CD4-positive, alpha-beta T cell treated with Interferon gamma for 1 hour (primary cell): ENCODE measurements around the gene SNX14.
A peak's percentile ranks its signal among the peaks of the same experiment; 100 is the strongest.
"Not testable (repeated sequence)": the region's sequence is repeated elsewhere in the genome, so short reads cannot be mapped to it uniquely, and the experiment has no call there.

Experiments used
- DNase-seq: peaks from one replicate; pipeline ENCODE4 v3.0.0-alpha.2; 2020

The SNX14 gene

DNA sequence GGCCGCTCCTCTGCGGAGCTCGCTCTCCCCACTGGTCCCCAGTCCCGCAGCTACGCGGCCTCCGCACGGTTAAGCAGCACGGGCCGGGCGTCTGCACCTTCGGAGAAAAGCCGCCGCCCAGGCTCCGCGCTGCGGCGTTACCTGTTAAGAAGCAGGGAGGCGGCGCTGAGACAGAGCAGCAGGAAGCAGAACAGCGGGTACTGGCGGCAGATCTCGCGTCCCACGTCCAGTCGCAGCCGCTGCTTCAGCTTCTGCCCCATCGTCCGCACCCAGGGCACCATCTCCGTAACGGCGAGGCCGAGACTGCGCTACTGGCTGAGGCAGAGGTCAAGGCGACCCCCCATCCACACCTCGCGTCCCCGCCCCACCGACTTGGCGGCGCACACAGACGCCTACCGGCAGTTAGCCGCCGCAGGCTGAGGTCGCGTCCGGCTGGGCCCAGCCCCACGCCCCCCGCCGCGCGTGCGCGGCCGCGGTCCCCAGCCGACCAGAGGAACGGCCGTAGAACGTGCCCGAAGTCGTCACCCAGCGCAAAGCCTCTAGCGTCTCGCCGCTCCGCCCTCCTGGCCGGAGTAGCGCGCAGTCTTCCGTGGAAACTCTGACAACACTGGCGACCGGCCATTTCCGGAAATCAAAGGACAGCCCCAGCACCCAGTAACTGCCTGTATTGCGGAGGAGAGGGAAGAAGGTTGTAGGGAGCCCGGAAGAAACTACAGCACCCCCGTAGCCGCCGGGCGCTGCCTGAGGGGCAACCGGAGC is at the start of gene SNX14:
Gene SNX14, minus strand, starts transcription at position 421 of the 759 bp plus-strand sequence. Its CDS starts 140 bp downstream, at position 281.
- peak; percentile 85 for DNase-seq

GRCh38 chr6:85642774-85643536 is 49.3 kb upstream of the SNX14 start, which contains the start of gene SYNCRIP:
Gene SYNCRIP (minus strand): TSS chr6:85642886. CDS start chr6:85641439, 1,447 bp downstream.
- peak; percentile 98 for DNase-seq

GRCh38 chr6:85641897-85642773 is 48.5 kb upstream of the SNX14 start:
- DNase-seq, result peak; percentile 43

DNA sequence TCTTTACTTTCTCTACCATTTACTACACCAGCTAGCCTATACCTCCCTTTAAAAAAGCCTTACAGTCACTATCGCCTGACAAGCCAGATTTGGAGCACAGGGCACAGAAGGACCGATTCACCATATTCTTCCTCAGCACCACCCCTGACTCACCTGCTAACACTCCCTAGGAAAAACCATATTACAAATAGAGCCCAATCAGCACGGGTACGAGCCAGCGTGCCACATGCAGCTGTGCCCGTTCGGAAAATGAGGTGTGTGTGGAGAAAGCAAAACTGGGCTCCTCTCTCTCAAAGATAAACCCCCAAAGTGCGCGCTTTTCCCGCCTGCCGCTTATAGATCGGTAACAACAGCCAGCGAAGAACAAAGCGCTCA is 47.9 kb upstream of the SNX14 start:
- DNase-seq, result no peak

DNA sequence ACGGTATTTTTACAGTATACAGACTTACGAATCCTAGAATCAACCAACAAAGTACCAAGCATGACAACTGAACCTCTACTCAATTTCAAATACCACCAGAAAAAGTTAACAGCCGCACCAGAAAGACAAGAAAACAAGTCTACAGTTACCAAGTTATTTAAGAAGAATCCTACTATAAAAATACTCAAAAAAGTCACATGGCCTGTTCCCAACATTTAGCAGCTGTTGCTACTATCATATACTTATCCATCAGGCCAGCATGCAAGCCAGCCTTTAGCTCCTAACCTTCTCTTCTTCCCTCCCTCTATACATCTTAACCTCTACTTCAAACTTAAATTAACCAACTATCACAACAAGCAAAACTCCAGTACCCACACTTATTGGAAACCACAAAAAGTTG is 47.2 kb upstream of the SNX14 start:
- no peak for DNase-seq

DNA sequence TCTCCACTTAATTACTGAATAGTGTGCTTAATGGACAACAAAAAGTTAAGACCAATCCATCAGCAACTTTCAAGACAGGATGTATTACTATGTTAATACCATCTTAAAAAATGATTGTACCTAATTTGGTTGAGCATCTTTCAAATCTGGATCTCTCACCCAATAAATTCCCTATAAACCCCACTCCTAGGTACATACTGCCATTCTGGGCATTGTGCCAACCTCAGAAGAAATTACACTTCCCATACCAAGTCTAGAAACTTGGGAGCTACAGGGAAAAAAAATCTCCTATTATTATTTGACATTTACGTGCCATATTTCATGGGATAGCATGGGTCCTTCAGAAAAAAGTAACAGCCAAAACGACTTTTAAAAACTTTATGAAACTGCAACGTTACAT is 43.9 kb upstream of the SNX14 start:
- DNase-seq, result no peak

DNA sequence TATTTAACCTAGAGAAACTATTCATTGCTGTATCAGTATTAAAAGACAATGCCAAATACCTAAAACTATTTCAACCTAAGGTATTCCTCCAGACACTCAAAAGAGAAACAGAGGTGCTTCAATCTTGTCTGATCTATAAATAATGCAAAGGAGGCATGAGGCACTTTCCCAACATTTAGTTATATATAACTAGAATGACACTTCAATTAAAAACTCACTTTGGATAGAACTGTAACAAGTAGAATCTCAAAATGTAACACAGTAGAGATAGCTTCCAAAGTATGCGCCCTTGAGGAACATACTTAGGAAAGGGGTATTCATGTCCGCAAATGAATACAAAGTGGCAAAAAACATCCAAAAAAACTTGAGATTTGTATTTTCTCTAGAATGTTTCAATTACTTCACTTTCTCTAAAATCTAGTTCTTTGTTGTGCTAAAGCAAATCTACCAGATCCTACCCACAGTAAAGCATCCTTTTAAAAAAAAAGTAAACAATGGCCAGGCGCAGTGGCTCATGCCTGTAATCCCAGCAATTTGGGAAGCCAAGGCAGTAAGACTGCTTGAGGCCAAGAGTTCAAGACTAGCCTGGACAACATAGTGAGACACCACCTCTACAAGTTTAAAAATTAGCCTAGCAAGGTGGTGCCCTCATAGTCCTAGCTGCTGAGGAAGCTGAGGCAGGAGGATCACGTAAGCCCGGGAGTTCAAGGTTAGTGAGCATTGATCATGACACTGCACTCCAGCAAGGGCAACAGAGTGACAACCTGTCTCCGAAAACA is 38.7 kb upstream of the SNX14 start:
- no peak for DNase-seq

GRCh38 chr6:85631117-85631516 is 37.5 kb upstream of the SNX14 start:
- not testable (repeated sequence) for DNase-seq

DNA sequence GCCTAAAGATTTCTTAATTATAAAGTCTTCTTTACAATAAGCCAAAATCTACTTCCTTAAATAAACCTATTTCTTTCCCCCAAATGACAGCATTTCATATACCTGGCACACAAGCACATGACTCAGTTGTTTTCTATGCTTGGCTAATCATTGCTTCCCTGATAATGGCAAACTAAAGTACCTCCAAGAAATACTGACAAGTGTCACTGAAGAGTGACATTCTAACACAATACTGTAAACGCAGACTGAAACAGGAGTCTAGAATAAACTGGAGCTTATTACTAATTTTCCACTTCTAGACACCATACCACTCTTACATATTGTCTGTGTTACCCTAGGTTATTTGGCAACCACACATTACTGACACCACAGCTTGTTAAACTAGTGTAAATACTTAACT is 34.7 kb upstream of the SNX14 start:
- DNase-seq, result no peak

DNA sequence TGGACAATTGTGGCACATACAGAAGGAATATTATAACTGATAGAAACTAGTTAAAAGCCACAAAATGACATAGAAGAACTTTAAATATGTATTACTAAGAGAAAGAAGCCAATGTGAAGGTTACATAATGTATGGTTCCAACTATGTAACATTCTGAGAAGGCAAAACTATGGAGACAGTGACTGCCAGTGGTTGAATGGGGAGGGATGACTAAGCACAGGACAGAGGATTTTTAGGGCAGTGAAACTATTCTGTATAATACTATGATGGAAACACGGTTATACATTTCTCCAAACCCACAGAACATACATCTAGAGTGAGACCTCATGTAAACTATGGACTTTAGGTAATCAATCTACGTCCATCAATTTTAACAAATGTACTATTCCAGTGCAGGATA is 26.6 kb upstream of the SNX14 start:
- DNase-seq, result no peak

- no peak for DNase-seq
Measured at GRCh38 chr6:85614780-85615179, 21.1 kb upstream of the SNX14 start.

DNA sequence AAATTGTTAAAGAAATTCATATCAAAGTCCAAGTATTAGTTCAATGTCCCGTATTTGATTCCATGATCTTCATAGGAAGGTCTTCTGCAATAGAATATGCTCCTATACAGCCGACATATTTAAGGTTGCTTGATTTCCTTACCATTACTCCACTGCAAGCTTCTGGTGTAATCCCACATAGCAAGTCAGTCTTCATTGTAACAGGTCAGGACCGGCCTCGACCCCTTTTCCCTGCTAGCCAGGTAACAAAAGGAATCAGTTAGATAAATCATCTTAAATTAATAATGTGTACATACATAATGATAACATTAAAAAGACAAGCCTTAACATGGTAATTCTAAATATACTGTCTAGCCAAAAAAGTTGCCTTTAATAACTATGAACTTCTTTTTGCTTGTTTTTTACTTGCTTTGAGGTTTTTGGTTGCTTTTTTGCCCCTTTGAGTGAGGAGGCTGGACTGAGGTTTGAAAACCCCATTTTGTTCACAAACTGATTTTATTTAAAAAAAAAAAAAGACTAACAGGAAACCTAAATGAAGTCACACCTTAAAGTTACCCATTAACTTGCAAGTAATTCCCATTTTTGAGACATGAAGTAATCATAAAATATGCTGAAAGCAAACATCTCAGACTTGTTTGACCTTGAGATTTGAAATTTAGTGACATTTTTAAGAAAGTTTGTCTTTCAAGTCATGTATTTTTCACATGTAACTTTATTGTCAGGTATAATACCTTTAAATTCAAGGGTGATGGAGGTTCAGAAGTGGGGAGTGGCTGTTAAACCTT is 19.2 kb upstream of the SNX14 start:
- DNase-seq, result no peak

- DNase-seq, result no peak
Measured at GRCh38 chr6:85610182-85610895, 16.7 kb upstream of the SNX14 start.

DNA sequence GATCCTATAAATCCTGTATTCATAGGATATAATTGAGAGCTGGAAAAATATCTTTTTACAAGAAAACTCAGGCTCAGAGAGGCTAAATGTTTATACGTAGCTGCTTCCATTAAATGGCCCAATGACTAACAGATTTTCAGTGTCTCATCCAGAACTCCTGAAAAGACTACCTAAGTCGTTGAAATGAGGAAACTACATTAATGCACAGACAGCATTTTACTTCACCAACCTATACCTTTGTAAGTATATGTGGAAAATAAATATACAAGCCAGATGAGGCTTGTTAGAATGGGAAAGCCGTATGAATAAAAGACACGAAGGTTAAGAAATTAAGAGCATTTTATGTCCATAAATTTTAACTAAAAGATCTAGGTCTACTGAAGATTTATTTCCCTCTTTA is 8.4 kb upstream of the SNX14 start:
- no peak for DNase-seq

- no peak for DNase-seq
Measured at GRCh38 chr6:85600713-85601313, 7.2 kb upstream of the SNX14 start.

GRCh38 chr6:85594197-85594930 is 706 bp upstream of the SNX14 start:
- no peak for DNase-seq

DNA sequence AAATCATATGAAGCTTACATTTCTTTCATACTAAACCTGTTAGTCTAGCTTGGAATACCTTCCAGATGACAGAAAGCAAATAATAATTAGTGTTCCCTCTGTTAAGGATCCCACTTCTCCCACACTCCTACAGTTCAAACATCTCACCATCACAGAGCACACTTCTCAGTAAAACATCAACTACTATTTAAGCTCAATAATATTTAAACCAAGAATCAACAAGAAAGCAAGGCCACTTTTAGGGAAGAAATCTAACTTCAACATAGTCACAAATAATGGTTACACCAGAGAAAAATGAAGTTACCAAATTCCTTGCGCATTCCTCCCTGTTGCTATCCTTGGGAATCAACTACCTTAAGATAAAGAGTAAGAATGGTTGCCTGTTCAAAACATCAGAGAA is 1.6 kb downstream of the SNX14 start:
- DNase-seq, result no peak

- no peak for DNase-seq
Measured at GRCh38 chr6:85591207-85591606, 2.5 kb downstream of the SNX14 start.

GRCh38 chr6:85585741-85586140 is 7.9 kb downstream of the SNX14 start:
- no peak for DNase-seq

DNA sequence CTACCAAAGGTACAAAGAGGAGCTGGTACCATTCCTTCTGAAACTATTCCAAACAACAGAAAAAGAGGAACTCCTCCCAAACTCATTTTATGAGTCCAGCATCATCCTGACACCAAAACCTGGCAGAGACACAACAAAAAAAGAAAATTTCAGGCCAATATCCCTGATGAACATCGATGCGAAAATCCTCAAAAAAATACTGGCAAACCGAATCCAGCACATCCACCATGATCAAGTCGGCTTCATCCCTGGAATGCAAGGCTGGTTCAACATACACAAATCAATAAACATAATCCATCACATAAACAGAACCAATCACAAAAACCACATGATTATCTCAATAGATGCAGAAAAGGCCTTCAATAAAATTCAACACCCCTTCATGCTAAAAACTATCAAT is 10.8 kb downstream of the SNX14 start:
- not testable (repeated sequence) for DNase-seq
